ENCODE measurements around the gene FSTL4. TPM values are rescaled to one million over a fixed set of nuclear protein-coding genes. Genes with fewer than 3 reads are reported as not detected.

The FSTL4 gene
- total RNA-seq, 1 donor from 2014 or later, result 0.21 TPM

DNA sequence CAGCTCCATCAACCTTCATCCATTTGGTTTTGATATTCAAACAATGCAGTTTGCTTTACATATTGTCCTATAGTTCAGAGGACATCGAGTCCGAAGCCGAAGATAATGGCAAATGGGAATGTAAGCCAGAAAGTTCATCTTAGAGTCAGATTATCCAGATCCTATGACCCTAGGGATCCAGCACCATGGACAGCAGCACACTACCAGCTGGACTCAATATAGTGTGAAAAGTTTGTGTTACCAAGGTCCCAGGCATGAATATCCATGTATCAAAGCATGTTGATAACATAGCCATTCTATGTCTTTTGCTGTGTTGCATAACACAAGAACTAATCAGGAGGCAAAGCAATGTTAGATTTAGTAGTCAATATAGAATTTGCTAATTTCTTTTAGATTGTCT, 46.3 kb downstream of the FSTL4 start:
- Mint-ChIP-seq H3K27ac (ENCODE audit: unreplicated experiment) (no peak overlapping the region), H3K36me3 (ENCODE audit: low read depth, unreplicated experiment) (no peaks in the 10 kb centered on the region), H3K9me3 (ENCODE audit: unreplicated experiment) (no peaks in the 10 kb centered on the region), H3K4me1 (ENCODE audit: unreplicated experiment) (no peaks in the 10 kb centered on the region), H3K4me3 (ENCODE audit: unreplicated experiment) (no peak overlapping the region), H3K27me3 (ENCODE audit: unreplicated experiment) (no peaks in the 10 kb centered on the region)
- TF ChIP-seq, protein P1, sequence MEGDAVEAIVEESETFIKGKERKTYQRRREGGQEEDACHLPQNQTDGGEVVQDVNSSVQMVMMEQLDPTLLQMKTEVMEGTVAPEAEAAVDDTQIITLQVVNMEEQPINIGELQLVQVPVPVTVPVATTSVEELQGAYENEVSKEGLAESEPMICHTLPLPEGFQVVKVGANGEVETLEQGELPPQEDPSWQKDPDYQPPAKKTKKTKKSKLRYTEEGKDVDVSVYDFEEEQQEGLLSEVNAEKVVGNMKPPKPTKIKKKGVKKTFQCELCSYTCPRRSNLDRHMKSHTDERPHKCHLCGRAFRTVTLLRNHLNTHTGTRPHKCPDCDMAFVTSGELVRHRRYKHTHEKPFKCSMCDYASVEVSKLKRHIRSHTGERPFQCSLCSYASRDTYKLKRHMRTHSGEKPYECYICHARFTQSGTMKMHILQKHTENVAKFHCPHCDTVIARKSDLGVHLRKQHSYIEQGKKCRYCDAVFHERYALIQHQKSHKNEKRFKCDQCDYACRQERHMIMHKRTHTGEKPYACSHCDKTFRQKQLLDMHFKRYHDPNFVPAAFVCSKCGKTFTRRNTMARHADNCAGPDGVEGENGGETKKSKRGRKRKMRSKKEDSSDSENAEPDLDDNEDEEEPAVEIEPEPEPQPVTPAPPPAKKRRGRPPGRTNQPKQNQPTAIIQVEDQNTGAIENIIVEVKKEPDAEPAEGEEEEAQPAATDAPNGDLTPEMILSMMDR (IDR thresholded peaks at IDR 0.05; ENCODE audit: unreplicated experiment), result no peak
- peak; percentile 58 for DNase-seq (ENCODE audit: low spot score)

DNA sequence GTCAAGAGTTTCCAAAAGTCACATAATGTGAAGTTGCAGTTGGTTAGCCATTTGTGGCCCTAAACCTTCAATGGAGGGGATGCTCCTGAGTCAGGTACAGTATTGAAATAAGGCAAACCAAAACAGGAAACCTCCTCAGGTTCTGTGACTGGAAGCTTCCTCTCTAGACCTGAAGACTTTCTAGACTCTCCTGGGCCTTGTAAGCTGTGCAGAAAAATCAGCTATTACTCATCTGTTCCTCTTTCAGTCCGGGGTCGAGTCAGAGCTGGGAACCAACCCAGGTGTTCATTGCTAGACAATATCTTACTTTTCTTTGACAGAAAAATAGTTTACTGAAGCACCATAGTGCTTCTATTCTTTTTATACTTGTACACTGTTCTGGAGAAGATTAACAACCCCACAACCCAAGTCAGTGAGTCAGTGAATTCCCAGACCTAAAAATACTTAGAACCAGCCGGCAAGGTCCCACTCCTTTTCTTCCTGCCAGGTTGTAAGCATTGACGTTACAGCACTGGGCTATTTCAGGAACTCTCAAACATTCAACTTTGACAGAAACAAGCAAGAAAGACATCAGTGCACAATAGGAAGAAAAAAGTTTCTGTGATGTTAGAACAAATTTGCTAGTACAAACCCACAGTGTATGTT, 47.3 kb downstream of the FSTL4 start:
- no peak overlapping the region for H3K4me3 Mint-ChIP-seq (ENCODE audit: unreplicated experiment)
- no peaks in the 10 kb centered on the region for H3K36me3 Mint-ChIP-seq (ENCODE audit: low read depth, unreplicated experiment)
- no peaks in the 10 kb centered on the region for H3K27me3 Mint-ChIP-seq (ENCODE audit: unreplicated experiment)
- no peak overlapping the region for H3K27ac Mint-ChIP-seq (ENCODE audit: unreplicated experiment)
- TF ChIP-seq, protein P1 (IDR thresholded peaks at IDR 0.05; ENCODE audit: unreplicated experiment), result no peak
- DNase-seq (ENCODE audit: low spot score), result no peak
- H3K9me3 Mint-ChIP-seq (ENCODE audit: unreplicated experiment), result no peaks in the 10 kb centered on the region
- no peaks in the 10 kb centered on the region for H3K4me1 Mint-ChIP-seq (ENCODE audit: unreplicated experiment)

DNA sequence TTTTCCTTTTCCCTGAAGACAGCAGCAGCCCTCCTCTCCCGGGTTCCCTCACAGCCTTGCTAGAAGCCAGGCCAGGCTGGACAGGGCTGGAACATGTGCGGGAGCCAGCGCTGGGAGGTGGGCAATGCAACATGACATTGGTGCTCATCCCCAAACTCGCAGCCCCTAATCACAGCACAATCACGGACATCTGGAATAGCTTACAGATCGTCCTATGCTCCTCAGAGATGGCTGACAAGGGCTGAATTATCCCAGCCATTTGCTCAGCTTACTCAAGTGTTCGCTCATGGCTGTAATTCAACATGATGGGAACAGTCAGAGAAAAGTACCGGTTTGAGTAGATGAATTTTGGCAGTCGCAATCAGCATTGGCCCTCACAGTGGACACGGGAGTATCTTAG, 49.8 kb downstream of the FSTL4 start:
- no peaks in the 10 kb centered on the region for H3K4me1 Mint-ChIP-seq (ENCODE audit: unreplicated experiment)
- H3K9me3 Mint-ChIP-seq (ENCODE audit: unreplicated experiment), result no peaks in the 10 kb centered on the region
- no peak overlapping the region for H3K27ac Mint-ChIP-seq (ENCODE audit: unreplicated experiment)
- no peaks in the 10 kb centered on the region for H3K36me3 Mint-ChIP-seq (ENCODE audit: low read depth, unreplicated experiment)
- H3K27me3 Mint-ChIP-seq (ENCODE audit: unreplicated experiment), result no peaks in the 10 kb centered on the region
- H3K4me3 Mint-ChIP-seq (ENCODE audit: unreplicated experiment), result no peak overlapping the region
- DNase-seq (ENCODE audit: low spot score), result no peak
- TF ChIP-seq, protein P1 (IDR thresholded peaks at IDR 0.05; ENCODE audit: unreplicated experiment), result no peak

DNA sequence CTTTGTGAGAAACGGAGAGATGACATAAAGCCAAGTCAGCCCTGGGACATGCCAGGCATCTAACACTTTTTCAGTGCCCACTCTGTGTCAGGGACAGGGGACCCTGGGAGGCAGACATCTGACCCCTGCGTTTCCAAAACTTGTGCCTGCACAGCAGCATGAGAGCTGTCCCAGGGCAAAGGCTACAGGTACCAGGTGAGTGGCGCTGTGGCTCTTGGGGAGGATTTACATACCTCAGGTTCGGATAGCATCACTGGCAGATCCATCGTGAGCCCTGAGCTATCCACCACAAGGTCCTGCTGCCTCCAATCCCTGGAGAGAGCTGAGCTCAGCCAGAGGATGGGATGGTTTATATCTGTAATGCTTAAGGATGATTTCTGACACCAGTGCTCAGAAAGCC, 52.4 kb downstream of the FSTL4 start:
- H3K36me3 Mint-ChIP-seq (ENCODE audit: low read depth, unreplicated experiment), result no peaks in the 10 kb centered on the region
- no peak overlapping the region for H3K27ac Mint-ChIP-seq (ENCODE audit: unreplicated experiment)
- H3K27me3 Mint-ChIP-seq (ENCODE audit: unreplicated experiment), result no peaks in the 10 kb centered on the region
- no peak overlapping the region for H3K4me3 Mint-ChIP-seq (ENCODE audit: unreplicated experiment)
- no peak for DNase-seq (ENCODE audit: low spot score)
- no peaks in the 10 kb centered on the region for H3K9me3 Mint-ChIP-seq (ENCODE audit: unreplicated experiment)
- H3K4me1 Mint-ChIP-seq (ENCODE audit: unreplicated experiment), result no peaks in the 10 kb centered on the region
- TF ChIP-seq, protein P1 (IDR thresholded peaks at IDR 0.05; ENCODE audit: unreplicated experiment), result no peak

DNA sequence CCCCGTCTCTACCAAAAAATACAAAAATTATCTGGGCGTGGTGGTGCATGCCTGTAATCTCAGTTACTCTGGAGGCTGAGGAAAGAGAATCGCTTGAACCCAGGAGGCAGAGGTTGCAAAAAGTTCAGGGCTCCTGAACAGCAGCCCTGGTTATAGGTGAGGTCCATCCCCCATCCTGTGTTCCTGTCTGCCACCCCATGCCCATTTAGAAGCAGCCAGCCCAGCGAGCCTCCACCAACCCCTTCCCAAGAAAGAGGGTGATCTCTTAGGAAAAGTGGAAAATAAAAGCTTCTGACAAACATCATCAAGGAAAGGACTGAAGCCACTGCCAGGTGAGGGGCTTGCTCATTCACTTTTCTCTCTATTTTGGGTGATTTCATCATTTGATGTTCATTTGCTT, 55.8 kb downstream of the FSTL4 start:
- no peaks in the 10 kb centered on the region for H3K9me3 Mint-ChIP-seq (ENCODE audit: unreplicated experiment)
- TF ChIP-seq, protein P1 (IDR thresholded peaks at IDR 0.05; ENCODE audit: unreplicated experiment), result no peak
- no peak overlapping the region for H3K4me3 Mint-ChIP-seq (ENCODE audit: unreplicated experiment)
- H3K27me3 Mint-ChIP-seq (ENCODE audit: unreplicated experiment), result no peaks in the 10 kb centered on the region
- no peak for DNase-seq (ENCODE audit: low spot score)
- no peak overlapping the region for H3K27ac Mint-ChIP-seq (ENCODE audit: unreplicated experiment)
- H3K36me3 Mint-ChIP-seq (ENCODE audit: low read depth, unreplicated experiment), result no peaks in the 10 kb centered on the region
- no peaks in the 10 kb centered on the region for H3K4me1 Mint-ChIP-seq (ENCODE audit: unreplicated experiment)
